HepG2 (cell line): Measurements from ENCODE around the gene SLBP. TPM values are rescaled to one million over a fixed set of nuclear protein-coding genes. Genes with fewer than 3 reads are reported as not detected.

Source experiments
- GPBP1L1 ChIP-seq: sonication (generic); formaldehyde crosslinking; IDR thresholded peaks from 2 replicates; pipeline ENCODE4 v1.5.0; 2020; ENCODE audit warnings: mild to moderate bottlenecking, missing genetic modification reagents
- HMGA1 ChIP-seq: sonication (generic); formaldehyde crosslinking; conservative IDR thresholded peaks from 2 replicates; pipeline ENCODE4 v1.4.0; 2020; ENCODE audit warnings: missing genetic modification reagents
- IRX3 ChIP-seq: sonication (generic); formaldehyde crosslinking; IDR thresholded peaks from 2 replicates; pipeline ENCODE4 v1.8.1; 2023; ENCODE audit warnings: mild to moderate bottlenecking, low read depth, missing genetic modification reagents, borderline replicate concordance
- NAIF1 ChIP-seq: sonication (generic); formaldehyde crosslinking; IDR thresholded peaks from 2 replicates; pipeline ENCODE4 v1.5.0; 2020; ENCODE audit warnings: mild to moderate bottlenecking, missing genetic modification reagents, borderline replicate concordance
- PRDM4 ChIP-seq: sonication (generic); formaldehyde crosslinking; IDR thresholded peaks from 2 replicates; pipeline ENCODE4 v1.9.0; 2021; ENCODE audit warnings: missing genetic modification reagents, borderline replicate concordance
- REXO4 ChIP-seq: sonication (generic); formaldehyde crosslinking; IDR thresholded peaks from 2 replicates; pipeline ENCODE4 v1.8.0; 2022; ENCODE audit warnings: missing genetic modification reagents, mild to moderate bottlenecking, borderline replicate concordance
- TBL1XR1 ChIP-seq: fragments of 150-350 bp; IDR thresholded peaks from 2 replicates; pipeline ENCODE4 v1.6.1; 2014; ENCODE audit warnings: borderline replicate concordance, low read length; ENCODE audit not compliant: partially characterized antibody
- ZNF207 ChIP-seq: fragments of 450-650 bp; IDR thresholded peaks from 2 replicates; pipeline ENCODE4 v1.6.1; 2016; ENCODE audit warnings: antibody characterized with exemption, borderline replicate concordance
- ZNF329 ChIP-seq: sonication (generic); formaldehyde crosslinking; IDR thresholded peaks from 2 replicates; pipeline ENCODE4 v1.9.0; 2021; ENCODE audit warnings: low read depth, mild to moderate bottlenecking, missing genetic modification reagents
- ZNF414 ChIP-seq: sonication (generic); formaldehyde crosslinking; IDR thresholded peaks from 2 replicates; pipeline ENCODE4 v1.5.0; 2020; ENCODE audit warnings: missing genetic modification reagents
- ZNF646 ChIP-seq: sonication (generic); formaldehyde crosslinking; IDR thresholded peaks from 2 replicates; pipeline ENCODE4 v1.9.0; 2021; ENCODE audit warnings: mild to moderate bottlenecking, missing genetic modification reagents
- ZNF691 ChIP-seq: sonication (generic); formaldehyde crosslinking; IDR thresholded peaks from 2 replicates; pipeline ENCODE4 v1.4.0; 2020; ENCODE audit warnings: missing genetic modification reagents, low read depth, mild to moderate bottlenecking, borderline replicate concordance
- ZNF710 ChIP-seq: sonication (generic); formaldehyde crosslinking; IDR thresholded peaks from 2 replicates; pipeline ENCODE4 v1.5.0; 2020; ENCODE audit warnings: mild to moderate bottlenecking, missing genetic modification reagents, borderline replicate concordance
- polyA plus RNA-seq, 8 experiments: library from polyadenylated mRNA; depleted of rRNA in 3 of 8; stranded (reverse) in 7 of 8; unstranded in 1 of 8; fragments of >200 nt; fragmentation: Illumina TruSeq in 4 of 8; extraction: Trizol in 4 of 8; gene quantifications; 2 replicates each; pipeline versions ENCODE4 v1.2.1 to v1.2.3, GENCODE V29; 2011 to 2016; ENCODE audit warnings: low read depth in 4 of 8, missing spikeins in 1 of 8, mixed read lengths in 1 of 8; ENCODE audit not compliant: insufficient read depth in 1 of 8
- total RNA-seq, 5 experiments: library from RNA; depleted of rRNA; stranded (reverse); fragments of >200 nt; fragmentation: Illumina TruSeq; extraction: Trizol; gene quantifications; 2 replicates each; pipeline ENCODE4 v1.2.3, GENCODE V29; 2016; ENCODE audit warnings: low read depth in 1 of 5

Gene SLBP
- total and polyA plus RNA-seq, 2 of the 13 experiments (the other 11 are each of a cell fraction or from before 2014, with no cell fraction given) = 43.9 to 104 TPM

- TF ChIP-seq ZNF414 (CRISPR knock-in tag) = no peak; the same call in 1 of the 2 replicates
- TF ChIP-seq REXO4 (CRISPR knock-in tag) = no peak
- TF ChIP-seq HMGA1 = no peak
- no peak; the same call in 1 of the 2 replicates for TF ChIP-seq ZNF710
- TF ChIP-seq ZNF207 = no peak
- no peak for TF ChIP-seq NAIF1 (CRISPR knock-in tag)
- TF ChIP-seq ZNF329 (CRISPR knock-in tag) = no peak
- TF ChIP-seq ZNF691 (CRISPR knock-in tag) = no peak
- TF ChIP-seq PRDM4 = no peak
- TF ChIP-seq GPBP1L1 (CRISPR knock-in tag) = no peak
- TF ChIP-seq IRX3 (CRISPR knock-in tag) = no peak
- no peak for TF ChIP-seq ZNF646 (CRISPR knock-in tag)
- no peak for TF ChIP-seq TBL1XR1
Measured at GRCh38 chr4:1720163-1720983, 8.3 kb upstream of the SLBP start (continued).
